GM19193 (cell line): ENCODE results near the gene UNC50.

Experiments
- POLR2A ChIP-seq: IDR thresholded peaks from 4 replicates; pipeline ENCODE4 v1.6.1; 2011; ENCODE audit not compliant: insufficient read depth, insufficient read length; ENCODE audit errors: extremely low read depth

Gene UNC50

GRCh38 chr2:98571121-98571701 lies 37.2 kb upstream of the UNC50 start:
- no peak for TF ChIP-seq POLR2A

GRCh38 chr2:98571796-98572195 lies 36.6 kb upstream of the UNC50 start:
- TF ChIP-seq POLR2A = no peak

DNA sequence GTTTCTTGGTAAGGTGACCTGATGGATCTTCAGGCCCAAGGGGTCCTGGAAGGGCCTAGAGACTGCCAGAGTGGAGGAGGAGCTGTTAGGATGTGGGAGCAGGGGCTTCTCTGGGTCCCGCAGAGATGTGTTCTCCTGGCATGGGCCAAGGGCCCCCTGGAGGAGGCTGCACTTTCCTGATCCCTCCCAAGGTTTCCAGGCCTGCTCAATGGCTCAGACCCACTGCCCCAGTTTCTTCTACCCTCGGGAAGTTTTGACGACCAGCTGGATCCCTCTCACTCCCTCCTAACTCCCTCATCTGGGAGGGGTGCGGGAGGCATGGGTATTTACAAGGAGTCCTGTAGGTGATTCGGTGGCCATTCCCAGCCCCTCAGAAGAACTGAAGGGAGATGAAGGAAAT lies 36.2 kb upstream of the UNC50 start:
- no peak for TF ChIP-seq POLR2A

GRCh38 chr2:98572676-98573075 lies 35.7 kb upstream of the UNC50 start:
- no peak for TF ChIP-seq POLR2A

DNA sequence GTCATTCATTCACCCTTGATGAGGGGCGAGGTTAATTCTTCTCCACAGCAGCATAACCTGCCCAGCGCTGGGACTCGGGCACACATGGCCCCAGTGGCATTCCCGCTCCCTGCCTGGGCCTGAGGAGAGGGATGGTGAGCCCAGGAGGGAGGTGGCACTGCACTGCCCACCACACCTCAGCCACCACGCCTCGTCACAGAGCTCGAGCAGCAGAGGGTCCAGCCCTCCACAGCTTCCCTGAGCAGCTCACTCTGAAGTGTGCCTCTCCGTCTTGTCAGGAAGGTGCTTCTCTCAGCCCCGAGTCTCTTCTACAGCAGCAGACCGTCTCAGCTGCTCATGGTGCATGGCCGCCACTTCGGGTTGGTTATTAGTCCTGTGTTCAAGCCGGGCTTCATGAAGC lies 35.0 kb upstream of the UNC50 start:
- no peak for TF ChIP-seq POLR2A

GRCh38 chr2:98576666-98577312 lies 31.6 kb upstream of the UNC50 start:
- TF ChIP-seq POLR2A = no peak

DNA sequence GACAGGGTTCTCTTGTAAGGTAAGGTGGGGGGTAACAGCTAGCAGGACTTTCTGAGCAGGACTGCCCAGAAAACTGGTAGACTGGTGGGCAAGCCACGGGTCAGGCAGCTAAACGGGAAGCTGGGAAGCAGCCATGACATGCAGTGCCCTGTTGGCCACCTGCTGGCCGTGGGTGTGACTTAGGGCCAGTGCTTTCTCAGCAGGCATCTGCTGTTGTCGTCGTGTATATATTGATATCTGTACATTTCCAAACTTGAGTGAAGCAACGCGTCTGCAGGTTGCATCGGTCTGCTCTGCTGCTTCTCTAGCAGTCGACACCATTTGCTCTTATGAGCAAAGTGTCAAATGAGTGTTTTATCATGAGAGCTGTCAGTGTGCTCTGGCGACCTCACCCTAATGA lies 31.1 kb upstream of the UNC50 start:
- TF ChIP-seq POLR2A = no peak

DNA sequence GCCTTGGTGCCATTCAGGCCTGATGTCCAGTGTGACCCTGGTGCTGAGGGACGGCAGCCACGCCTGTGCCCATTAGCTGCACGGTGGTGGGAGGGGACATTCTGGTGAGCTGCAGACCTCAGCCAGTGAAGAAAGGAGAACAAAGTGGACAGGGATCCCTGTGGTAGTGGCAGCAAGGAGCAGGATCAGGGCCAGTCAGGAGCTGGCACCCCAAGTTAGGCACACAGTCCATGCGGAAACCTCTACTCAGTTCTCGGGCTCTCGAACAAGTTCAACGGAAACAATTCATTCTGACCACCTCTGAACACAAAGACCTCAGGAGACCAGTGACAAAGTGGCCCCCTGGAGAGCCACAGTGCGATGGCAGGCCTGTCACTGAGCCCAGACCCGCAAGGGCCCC lies 30.2 kb upstream of the UNC50 start:
- TF ChIP-seq POLR2A = no peak

- no peak for TF ChIP-seq POLR2A
These were observed 28.5 kb upstream of the UNC50 start for GRCh38 chr2:98579926-98580325.

- no peak for TF ChIP-seq POLR2A
These were observed 27.6 kb upstream of the UNC50 start for GRCh38 chr2:98580656-98581284.

- no peak for TF ChIP-seq POLR2A
These were observed 25.9 kb upstream of the UNC50 start for GRCh38 chr2:98582523-98582922.

- no peak for TF ChIP-seq POLR2A
These were observed 25.1 kb upstream of the UNC50 start for GRCh38 chr2:98583276-98583675.

DNA sequence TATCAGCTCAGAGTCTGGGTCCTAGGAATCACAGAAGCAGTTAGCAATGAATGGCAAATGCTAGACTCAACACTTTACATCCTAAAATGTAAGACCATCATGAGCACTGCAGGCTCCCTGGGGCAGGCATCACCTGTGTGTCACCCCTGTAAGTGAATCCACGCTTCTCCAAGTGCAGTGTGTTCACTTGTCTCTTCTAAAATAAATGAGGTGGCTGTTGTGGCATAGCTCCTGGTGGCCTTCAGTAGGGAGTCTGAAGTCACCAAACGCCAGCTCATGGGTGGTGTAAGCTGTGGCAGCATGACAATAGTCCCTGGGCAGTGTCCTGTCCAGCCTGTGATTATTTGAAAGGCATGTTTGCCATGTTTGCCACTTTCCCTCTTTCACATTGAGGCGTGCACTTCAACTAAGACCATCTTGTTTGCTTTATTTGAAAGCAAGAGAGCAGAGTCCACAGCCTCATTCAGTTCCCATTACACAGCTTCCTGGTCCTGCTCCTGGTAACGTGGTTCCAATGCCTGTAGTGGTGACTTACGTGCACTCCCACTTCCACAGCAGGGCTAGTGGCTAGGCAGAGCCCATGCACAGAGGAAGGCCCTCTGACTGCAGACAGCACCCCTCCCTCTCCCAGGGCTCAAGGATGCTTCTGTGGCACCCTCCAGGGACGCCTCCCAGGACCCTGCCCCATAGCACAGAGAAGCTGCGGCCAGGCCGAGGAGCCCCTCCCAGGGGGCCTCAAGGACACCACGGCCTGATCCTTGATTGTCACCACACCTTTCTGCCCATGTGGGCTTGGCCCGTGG lies 24.4 kb upstream of the UNC50 start:
- TF ChIP-seq POLR2A = no peak

DNA sequence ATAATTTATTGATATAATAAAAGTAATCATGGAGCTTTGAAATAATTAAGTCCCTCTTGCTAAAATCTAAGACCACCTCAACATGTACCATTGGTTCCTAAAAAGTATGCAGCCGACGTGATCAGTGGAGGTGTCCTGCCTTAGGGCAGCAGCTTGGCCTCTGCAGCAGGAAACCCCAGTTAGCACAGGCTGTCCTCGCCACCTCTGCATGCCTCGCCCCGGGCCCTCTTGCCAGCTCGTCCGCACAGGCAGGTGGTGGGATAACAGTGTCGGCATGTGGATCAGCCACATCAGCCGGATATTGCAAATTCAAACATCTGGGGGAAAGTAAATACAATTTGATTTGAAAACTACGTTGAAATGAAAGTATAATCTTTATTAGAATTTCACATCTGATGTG lies 23.0 kb upstream of the UNC50 start:
- TF ChIP-seq POLR2A = no peak

DNA sequence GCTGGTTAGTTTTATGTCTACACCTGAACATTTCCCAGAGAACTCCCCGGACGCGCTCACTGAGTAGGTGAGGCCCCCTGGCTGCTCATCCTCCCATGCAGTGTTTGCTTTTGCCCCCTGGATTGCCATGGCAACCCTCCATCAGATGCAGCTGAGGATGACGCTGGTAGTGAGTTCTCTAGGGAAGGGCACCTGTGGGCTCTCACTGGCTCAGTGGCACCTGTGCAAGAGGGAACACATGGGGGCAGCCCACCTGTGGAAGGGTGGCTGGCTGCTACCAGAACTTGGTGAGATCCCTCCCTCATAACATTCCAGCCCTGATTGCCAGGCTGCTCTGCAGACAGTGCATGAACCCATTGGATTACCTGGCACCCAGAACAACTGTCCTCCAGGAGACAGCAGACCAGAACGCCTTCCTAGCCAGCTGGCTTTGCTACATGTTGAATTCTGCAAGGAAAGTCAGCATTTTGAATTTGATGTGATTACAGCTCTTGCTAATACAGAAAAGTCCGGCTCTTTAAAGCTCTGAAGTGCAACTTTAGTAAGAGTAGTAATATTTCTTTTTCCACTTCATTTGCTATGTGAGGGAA lies 21.7 kb upstream of the UNC50 start:
- TF ChIP-seq POLR2A = no peak
